GM19452 (cell line): ENCODE results near the gene WNT3.
"Not testable (repeated sequence)": the region's sequence is repeated elsewhere in the genome, so short reads cannot be mapped to it uniquely, and the experiment has no call there.

Experiments used
- ATAC-seq: cut with Tn5 transposase; IDR thresholded peaks from one replicate; pipeline ENCODE4 v1.9.1; 2021; ENCODE audit not compliant: unreplicated experiment

WNT3 gene

GRCh38 chr17:46788300-46788699 is 30.2 kb downstream of the WNT3 start:
- no peak for ATAC-seq

- no peak for ATAC-seq
Observed at GRCh38 chr17:46787478-46787877, 31.0 kb downstream of the WNT3 start.

GRCh38 chr17:46785696-46786095 is 32.8 kb downstream of the WNT3 start:
- no peak for ATAC-seq

GRCh38 chr17:46783031-46783593 is 35.4 kb downstream of the WNT3 start:
- ATAC-seq: no peak

- no peak for ATAC-seq
Observed at GRCh38 chr17:46782250-46782953, 36.1 kb downstream of the WNT3 start.

- no peak for ATAC-seq
Observed at GRCh38 chr17:46780003-46780373, 38.5 kb downstream of the WNT3 start.

- no peak for ATAC-seq
Observed at GRCh38 chr17:46777943-46778915, 40.3 kb downstream of the WNT3 start.

GRCh38 chr17:46776298-46777005 is 42.0 kb downstream of the WNT3 start:
- no peak for ATAC-seq

- ATAC-seq: no peak
Observed at GRCh38 chr17:46774108-46774737, 44.3 kb downstream of the WNT3 start.

- ATAC-seq: no peak
Observed at GRCh38 chr17:46773676-46774075, 44.8 kb downstream of the WNT3 start.

- no peak for ATAC-seq
Observed at GRCh38 chr17:46773221-46773605, 45.3 kb downstream of the WNT3 start.

- ATAC-seq: no peak
Observed at GRCh38 chr17:46772475-46773220, 45.8 kb downstream of the WNT3 start.

GRCh38 chr17:46771561-46772474 is 46.7 kb downstream of the WNT3 start:
- no peak for ATAC-seq

GRCh38 chr17:46770818-46771560 is 47.5 kb downstream of the WNT3 start:
- ATAC-seq: no peak

GRCh38 chr17:46770439-46770817 is 48.1 kb downstream of the WNT3 start:
- no peak for ATAC-seq

- ATAC-seq: no peak
Observed at GRCh38 chr17:46769531-46770438, 48.7 kb downstream of the WNT3 start.

- ATAC-seq: not testable (repeated sequence)
Observed at GRCh38 chr17:46768896-46769295, 49.6 kb downstream of the WNT3 start.
